ENCODE measurements around the gene AGAP3. TPM values are rescaled to one million over a fixed set of nuclear protein-coding genes. Genes with fewer than 3 reads are reported as not detected.

The AGAP3 gene
- polyA plus RNA-seq, 1 of the 3 experiments (the other 2 are of a cell fraction), result 126 TPM

DNA sequence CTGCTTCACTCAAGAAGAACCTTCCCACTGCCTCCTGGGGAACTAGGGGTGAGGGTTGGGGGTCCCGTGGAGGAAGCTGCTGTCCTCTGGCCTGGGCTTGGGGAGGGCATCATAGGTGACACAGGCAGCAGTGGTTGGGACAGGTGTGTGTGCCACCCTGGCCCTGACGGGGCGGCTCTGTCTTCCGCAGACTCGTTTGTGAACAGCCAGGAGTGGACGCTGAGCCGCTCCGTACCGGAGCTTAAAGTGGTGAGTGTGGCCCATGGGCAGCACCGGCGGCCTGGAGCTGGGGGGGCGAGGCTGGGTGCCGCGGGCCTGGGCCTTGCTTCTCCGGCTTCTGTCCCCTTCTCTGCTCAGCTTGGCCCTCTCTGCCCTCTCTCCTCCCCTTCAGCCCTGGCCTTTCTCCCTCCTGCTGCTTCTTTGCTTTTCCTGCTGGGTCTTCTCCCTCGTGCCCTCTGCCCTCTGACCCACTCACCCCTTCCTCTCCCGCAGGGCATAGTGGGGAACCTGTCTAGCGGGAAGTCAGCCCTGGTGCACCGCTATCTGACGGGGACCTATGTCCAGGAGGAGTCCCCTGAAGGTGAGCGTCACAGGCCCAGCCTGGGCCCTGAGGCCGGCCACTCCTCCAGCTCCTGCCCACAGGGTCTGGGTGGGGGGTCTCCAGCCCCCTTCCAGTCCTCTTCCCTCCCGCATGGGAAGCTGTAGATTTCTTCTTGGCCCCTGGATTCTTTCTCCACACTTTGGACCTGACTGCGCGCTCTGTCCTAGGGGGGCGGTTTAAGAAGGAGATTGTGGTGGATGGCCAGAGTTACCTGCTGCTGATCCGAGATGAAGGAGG is 30.5 kb downstream of the AGAP3 start:
- H4K20me1 ChIP-seq (ENCODE audit: insufficient read depth), result peaks cover 54% of the 10 kb centered on the region
- peak overlapping the region; percentile 53; the same call in 1 of the 2 replicates for H3K4me2 ChIP-seq
- TF ChIP-seq GATA2 (CRISPR knock-in tag; IDR thresholded peaks at IDR 0.05) (no peak), RCOR1 (IDR thresholded peaks at IDR 0.05; ENCODE audit: low read length) (no peak), MEF2A (IDR thresholded peaks at IDR 0.05; ENCODE audit: borderline replicate concordance, low read depth) (no peak)
- TF ChIP-seq, protein P1, sequence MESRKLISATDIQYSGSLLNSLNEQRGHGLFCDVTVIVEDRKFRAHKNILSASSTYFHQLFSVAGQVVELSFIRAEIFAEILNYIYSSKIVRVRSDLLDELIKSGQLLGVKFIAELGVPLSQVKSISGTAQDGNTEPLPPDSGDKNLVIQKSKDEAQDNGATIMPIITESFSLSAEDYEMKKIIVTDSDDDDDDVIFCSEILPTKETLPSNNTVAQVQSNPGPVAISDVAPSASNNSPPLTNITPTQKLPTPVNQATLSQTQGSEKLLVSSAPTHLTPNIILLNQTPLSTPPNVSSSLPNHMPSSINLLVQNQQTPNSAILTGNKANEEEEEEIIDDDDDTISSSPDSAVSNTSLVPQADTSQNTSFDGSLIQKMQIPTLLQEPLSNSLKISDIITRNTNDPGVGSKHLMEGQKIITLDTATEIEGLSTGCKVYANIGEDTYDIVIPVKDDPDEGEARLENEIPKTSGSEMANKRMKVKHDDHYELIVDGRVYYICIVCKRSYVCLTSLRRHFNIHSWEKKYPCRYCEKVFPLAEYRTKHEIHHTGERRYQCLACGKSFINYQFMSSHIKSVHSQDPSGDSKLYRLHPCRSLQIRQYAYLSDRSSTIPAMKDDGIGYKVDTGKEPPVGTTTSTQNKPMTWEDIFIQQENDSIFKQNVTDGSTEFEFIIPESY (IDR thresholded peaks at IDR 0.05; ENCODE audit: borderline replicate concordance, low read depth), result no peak
- H3K79me2 ChIP-seq (ENCODE audit: insufficient read depth), result peaks cover 47% of the 10 kb centered on the region
- H3K9me3 ChIP-seq, result no peaks in the 10 kb centered on the region
- H3K4me3 ChIP-seq (ENCODE audit: low read depth in 2 of 2, low read length in 1 of 2), result no peak overlapping the region
- peaks cover 24 to 27% of the 10 kb centered on the region in 2 experiments for H3K4me1 ChIP-seq (ENCODE audit: control insufficient read depth in 1 of 2, insufficient read depth in 2 of 2, low read depth in 1 of 2, low read length in 1 of 2)
- H3F3A ChIP-seq (replicated peaks; ENCODE audit: insufficient read depth), result peaks cover 26% of the 10 kb centered on the region
- DNase-seq, result no peak
- H3K36me3 ChIP-seq (replicated peaks in 1 of 2; ENCODE audit: control insufficient read depth in 1 of 2, insufficient read depth in 2 of 2, low read length in 1 of 2), result peaks cover 13 to 43% of the 10 kb centered on the region in 2 experiments
- H3K27me3 ChIP-seq (ENCODE audit: insufficient read depth), result no peaks in the 10 kb centered on the region
- no peaks in the 10 kb centered on the region for H3K9me2 ChIP-seq
- H2AFZ ChIP-seq (ENCODE audit: low read depth), result no peak overlapping the region
- no peak overlapping the region for H3K9ac ChIP-seq
- H3K27ac ChIP-seq (ENCODE audit: low read depth in 2 of 2, low read length in 1 of 2), result no peak overlapping the region
- ChIA-PET CTCF (interaction anchor here (0.5 to 18.7 kb wide), 15 partner anchors 7 to 187 kb away, joined by 3 to 474 read pairs (median 10); partner anchors contain the start of genes AGAP3, FASTK, GBX1 and TMUB1), POLR2A (no interaction called here)
- WGBS (ENCODE audit: low lambda C conversion rate), result 98% methylated on average over 22 of the region's 27 CpGs

DNA sequence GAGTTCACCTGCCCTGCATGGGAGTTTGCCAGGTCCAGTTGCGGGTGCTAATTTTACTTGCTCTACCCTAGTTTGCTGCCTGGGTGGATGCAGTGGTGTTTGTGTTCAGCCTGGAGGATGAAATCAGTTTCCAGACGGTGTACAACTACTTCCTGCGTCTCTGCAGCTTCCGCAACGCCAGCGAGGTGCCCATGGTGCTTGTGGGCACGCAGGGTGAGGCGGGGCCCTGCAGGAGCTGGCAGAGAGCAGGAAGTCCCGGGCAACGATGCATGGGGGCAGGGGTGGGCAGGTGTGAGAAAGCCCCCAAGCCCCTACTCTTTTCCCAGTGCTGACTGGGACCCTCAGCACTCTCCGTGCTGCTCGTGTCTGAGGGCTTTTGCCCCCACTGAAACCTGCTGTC is 31.3 kb downstream of the AGAP3 start:
- H3K27me3 ChIP-seq (ENCODE audit: insufficient read depth), result no peaks in the 10 kb centered on the region
- no peak overlapping the region for H3K4me2 ChIP-seq
- H3K79me2 ChIP-seq (ENCODE audit: insufficient read depth), result peaks cover 39% of the 10 kb centered on the region
- no peaks in the 10 kb centered on the region for H3K9me3 ChIP-seq
- no peak overlapping the region for H3K27ac ChIP-seq (ENCODE audit: low read depth in 2 of 2, low read length in 1 of 2)
- H3K9ac ChIP-seq, result no peak overlapping the region
- peaks cover 13 to 50% of the 10 kb centered on the region in 2 experiments for H3K36me3 ChIP-seq (replicated peaks in 1 of 2; ENCODE audit: control insufficient read depth in 1 of 2, insufficient read depth in 2 of 2, low read length in 1 of 2)
- peaks cover 19% of the 10 kb centered on the region for H3F3A ChIP-seq (replicated peaks; ENCODE audit: insufficient read depth)
- peaks cover 47% of the 10 kb centered on the region for H4K20me1 ChIP-seq (ENCODE audit: insufficient read depth)
- POLR2A ChIA-PET, result no interaction called here
- H3K9me2 ChIP-seq, result no peaks in the 10 kb centered on the region
- CTCF ChIA-PET, result interaction anchor here (0.8 to 18.7 kb wide), 8 partner anchors 7 to 127 kb away, joined by 3 to 474 read pairs (median 20); partner anchors contain the start of genes AGAP3, FASTK, GBX1 and TMUB1
- no peak overlapping the region for H2AFZ ChIP-seq (ENCODE audit: low read depth)
- WGBS (ENCODE audit: low lambda C conversion rate), result 96% methylated on average over 12 of the region's 12 CpGs
- no peak overlapping the region for H3K4me3 ChIP-seq (ENCODE audit: low read depth in 2 of 2, low read length in 1 of 2)
- H3K4me1 ChIP-seq (ENCODE audit: control insufficient read depth in 1 of 2, insufficient read depth in 2 of 2, low read depth in 1 of 2, low read length in 1 of 2), result peaks cover 24 to 25% of the 10 kb centered on the region in 2 experiments
- no peak for DNase-seq
- TF ChIP-seq FOXJ3 (CRISPR knock-in tag; IDR thresholded peaks at IDR 0.05) (no peak), FOSL2 (IDR thresholded peaks at IDR 0.05; ENCODE audit: borderline replicate concordance, low read depth) (no peak), TEAD4 (IDR thresholded peaks at IDR 0.05; ENCODE audit: borderline replicate concordance, insufficient read depth) (no peak), SIN3A (IDR thresholded peaks at IDR 0.05; ENCODE audit: borderline replicate concordance, low read depth, low read length) (no peak), GABPA (IDR thresholded peaks at IDR 0.05; ENCODE audit: low read depth) (no peak), TCF12 (IDR thresholded peaks at IDR 0.05) (no peak), YY1 (IDR thresholded peaks at IDR 0.05; ENCODE audit: low read depth) (no peak), JUND (IDR thresholded peaks at IDR 0.05) (no peak), RAD21 (IDR thresholded peaks at IDR 0.05; ENCODE audit: low read length) (no peak)
- TF ChIP-seq, protein P2, sequence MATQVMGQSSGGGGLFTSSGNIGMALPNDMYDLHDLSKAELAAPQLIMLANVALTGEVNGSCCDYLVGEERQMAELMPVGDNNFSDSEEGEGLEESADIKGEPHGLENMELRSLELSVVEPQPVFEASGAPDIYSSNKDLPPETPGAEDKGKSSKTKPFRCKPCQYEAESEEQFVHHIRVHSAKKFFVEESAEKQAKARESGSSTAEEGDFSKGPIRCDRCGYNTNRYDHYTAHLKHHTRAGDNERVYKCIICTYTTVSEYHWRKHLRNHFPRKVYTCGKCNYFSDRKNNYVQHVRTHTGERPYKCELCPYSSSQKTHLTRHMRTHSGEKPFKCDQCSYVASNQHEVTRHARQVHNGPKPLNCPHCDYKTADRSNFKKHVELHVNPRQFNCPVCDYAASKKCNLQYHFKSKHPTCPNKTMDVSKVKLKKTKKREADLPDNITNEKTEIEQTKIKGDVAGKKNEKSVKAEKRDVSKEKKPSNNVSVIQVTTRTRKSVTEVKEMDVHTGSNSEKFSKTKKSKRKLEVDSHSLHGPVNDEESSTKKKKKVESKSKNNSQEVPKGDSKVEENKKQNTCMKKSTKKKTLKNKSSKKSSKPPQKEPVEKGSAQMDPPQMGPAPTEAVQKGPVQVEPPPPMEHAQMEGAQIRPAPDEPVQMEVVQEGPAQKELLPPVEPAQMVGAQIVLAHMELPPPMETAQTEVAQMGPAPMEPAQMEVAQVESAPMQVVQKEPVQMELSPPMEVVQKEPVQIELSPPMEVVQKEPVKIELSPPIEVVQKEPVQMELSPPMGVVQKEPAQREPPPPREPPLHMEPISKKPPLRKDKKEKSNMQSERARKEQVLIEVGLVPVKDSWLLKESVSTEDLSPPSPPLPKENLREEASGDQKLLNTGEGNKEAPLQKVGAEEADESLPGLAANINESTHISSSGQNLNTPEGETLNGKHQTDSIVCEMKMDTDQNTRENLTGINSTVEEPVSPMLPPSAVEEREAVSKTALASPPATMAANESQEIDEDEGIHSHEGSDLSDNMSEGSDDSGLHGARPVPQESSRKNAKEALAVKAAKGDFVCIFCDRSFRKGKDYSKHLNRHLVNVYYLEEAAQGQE (IDR thresholded peaks at IDR 0.05; ENCODE audit: low read depth, low read length), result no peak
- TF ChIP-seq, protein P3, sequence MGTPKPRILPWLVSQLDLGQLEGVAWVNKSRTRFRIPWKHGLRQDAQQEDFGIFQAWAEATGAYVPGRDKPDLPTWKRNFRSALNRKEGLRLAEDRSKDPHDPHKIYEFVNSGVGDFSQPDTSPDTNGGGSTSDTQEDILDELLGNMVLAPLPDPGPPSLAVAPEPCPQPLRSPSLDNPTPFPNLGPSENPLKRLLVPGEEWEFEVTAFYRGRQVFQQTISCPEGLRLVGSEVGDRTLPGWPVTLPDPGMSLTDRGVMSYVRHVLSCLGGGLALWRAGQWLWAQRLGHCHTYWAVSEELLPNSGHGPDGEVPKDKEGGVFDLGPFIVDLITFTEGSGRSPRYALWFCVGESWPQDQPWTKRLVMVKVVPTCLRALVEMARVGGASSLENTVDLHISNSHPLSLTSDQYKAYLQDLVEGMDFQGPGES (IDR thresholded peaks at IDR 0.05; ENCODE audit: low read depth, low read length), result no peak
- TF ChIP-seq, protein P4, sequence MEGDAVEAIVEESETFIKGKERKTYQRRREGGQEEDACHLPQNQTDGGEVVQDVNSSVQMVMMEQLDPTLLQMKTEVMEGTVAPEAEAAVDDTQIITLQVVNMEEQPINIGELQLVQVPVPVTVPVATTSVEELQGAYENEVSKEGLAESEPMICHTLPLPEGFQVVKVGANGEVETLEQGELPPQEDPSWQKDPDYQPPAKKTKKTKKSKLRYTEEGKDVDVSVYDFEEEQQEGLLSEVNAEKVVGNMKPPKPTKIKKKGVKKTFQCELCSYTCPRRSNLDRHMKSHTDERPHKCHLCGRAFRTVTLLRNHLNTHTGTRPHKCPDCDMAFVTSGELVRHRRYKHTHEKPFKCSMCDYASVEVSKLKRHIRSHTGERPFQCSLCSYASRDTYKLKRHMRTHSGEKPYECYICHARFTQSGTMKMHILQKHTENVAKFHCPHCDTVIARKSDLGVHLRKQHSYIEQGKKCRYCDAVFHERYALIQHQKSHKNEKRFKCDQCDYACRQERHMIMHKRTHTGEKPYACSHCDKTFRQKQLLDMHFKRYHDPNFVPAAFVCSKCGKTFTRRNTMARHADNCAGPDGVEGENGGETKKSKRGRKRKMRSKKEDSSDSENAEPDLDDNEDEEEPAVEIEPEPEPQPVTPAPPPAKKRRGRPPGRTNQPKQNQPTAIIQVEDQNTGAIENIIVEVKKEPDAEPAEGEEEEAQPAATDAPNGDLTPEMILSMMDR (IDR thresholded peaks at IDR 0.05), result no peak
- TF ChIP-seq, protein P5, sequence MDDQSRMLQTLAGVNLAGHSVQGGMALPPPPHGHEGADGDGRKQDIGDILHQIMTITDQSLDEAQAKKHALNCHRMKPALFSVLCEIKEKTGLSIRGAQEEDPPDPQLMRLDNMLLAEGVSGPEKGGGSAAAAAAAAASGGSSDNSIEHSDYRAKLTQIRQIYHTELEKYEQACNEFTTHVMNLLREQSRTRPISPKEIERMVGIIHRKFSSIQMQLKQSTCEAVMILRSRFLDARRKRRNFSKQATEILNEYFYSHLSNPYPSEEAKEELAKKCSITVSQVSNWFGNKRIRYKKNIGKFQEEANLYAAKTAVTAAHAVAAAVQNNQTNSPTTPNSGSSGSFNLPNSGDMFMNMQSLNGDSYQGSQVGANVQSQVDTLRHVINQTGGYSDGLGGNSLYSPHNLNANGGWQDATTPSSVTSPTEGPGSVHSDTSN (IDR thresholded peaks at IDR 0.05), result no peak

All from SK-N-SH (cell line).